WTC11 (cell line): Measurements from ENCODE around the gene SLC8A1.
A peak's percentile ranks its signal among the peaks of the same experiment; 100 is the strongest.

Source experiments
- ATF2 ChIP-seq: sonication (generic); formaldehyde crosslinking; IDR thresholded peaks from 2 replicates; pipeline ENCODE4 v1.8.1; 2022; ENCODE audit warnings: low read depth, missing genetic modification reagents, borderline replicate concordance
- CTCF ChIP-seq: fragments of 200-600 bp; IDR thresholded peaks from 2 replicates; pipeline ENCODE4 v1.8.0; 2022; ENCODE audit warnings: antibody characterized with exemption
- ELF4 ChIP-seq: sonication (generic); formaldehyde crosslinking; IDR thresholded peaks from 2 replicates; pipeline ENCODE4 v1.8.1; 2022; ENCODE audit warnings: low read depth, mild to moderate bottlenecking, moderate library complexity, missing genetic modification reagents
- EMX1 ChIP-seq: fragments of 250-450 bp; sonication (Bioruptor Pico); IDR thresholded peaks from 2 replicates; pipeline ENCODE4 v1.8.0; 2021; ENCODE audit warnings: mild to moderate bottlenecking
- ESRRA ChIP-seq: sonication (generic); formaldehyde crosslinking; IDR thresholded peaks from 2 replicates; pipeline ENCODE4 v1.8.1; 2022; ENCODE audit warnings: mild to moderate bottlenecking, missing genetic modification reagents, borderline replicate concordance
- GABPB1 ChIP-seq: sonication (generic); formaldehyde crosslinking; IDR thresholded peaks from 2 replicates; pipeline ENCODE4 v1.8.1; 2023; ENCODE audit warnings: mild to moderate bottlenecking, missing genetic modification reagents
- JUN ChIP-seq: sonication (generic); formaldehyde crosslinking; IDR thresholded peaks from 2 replicates; pipeline ENCODE4 v1.8.0; 2023; ENCODE audit warnings: mild to moderate bottlenecking, missing genetic modification reagents
- TCF7 ChIP-seq: sonication (generic); formaldehyde crosslinking; IDR thresholded peaks from 2 replicates; pipeline ENCODE4 v1.8.0; 2022; ENCODE audit warnings: mild to moderate bottlenecking, low read depth, missing genetic modification reagents, moderate library complexity
- USF2 ChIP-seq: sonication (generic); formaldehyde crosslinking; IDR thresholded peaks from 2 replicates; pipeline ENCODE4 v1.8.1; 2023; ENCODE audit warnings: mild to moderate bottlenecking, missing genetic modification reagents, moderate library complexity
- ZNF263 ChIP-seq: sonication (generic); formaldehyde crosslinking; IDR thresholded peaks from 2 replicates; pipeline ENCODE4 v1.8.1; 2022; ENCODE audit warnings: low read depth, mild to moderate bottlenecking, moderate library complexity, missing genetic modification reagents
- ZNF416 ChIP-seq: fragments of 250-450 bp; sonication (Bioruptor Pico); IDR thresholded peaks from 2 replicates; pipeline ENCODE4 v1.9.0; 2021; ENCODE audit warnings: mild to moderate bottlenecking, inconsistent platforms

GRCh38 chr2:40448476-40449079 is 3.3 kb downstream of the SLC8A1 start:
- TF ChIP-seq ELF4 (CRISPR knock-in tag) (no peak), EMX1 (no peak), ZNF416 (CRISPR knock-in tag) (no peak), USF2 (no peak), JUN (CRISPR knock-in tag) (no peak), GABPB1 (CRISPR knock-in tag) (no peak), ESRRA (CRISPR knock-in tag) (no peak), CTCF (peak; percentile 31; the same call in 1 of the 2 replicates), TCF7 (CRISPR knock-in tag) (no peak), ZNF263 (CRISPR knock-in tag) (no peak), ATF2 (CRISPR knock-in tag) (no peak)
